ENCODE data around the gene S100A2.
A peak's percentile ranks its signal among the peaks of the same experiment; 100 is the strongest.

The S100A2 gene

DNA sequence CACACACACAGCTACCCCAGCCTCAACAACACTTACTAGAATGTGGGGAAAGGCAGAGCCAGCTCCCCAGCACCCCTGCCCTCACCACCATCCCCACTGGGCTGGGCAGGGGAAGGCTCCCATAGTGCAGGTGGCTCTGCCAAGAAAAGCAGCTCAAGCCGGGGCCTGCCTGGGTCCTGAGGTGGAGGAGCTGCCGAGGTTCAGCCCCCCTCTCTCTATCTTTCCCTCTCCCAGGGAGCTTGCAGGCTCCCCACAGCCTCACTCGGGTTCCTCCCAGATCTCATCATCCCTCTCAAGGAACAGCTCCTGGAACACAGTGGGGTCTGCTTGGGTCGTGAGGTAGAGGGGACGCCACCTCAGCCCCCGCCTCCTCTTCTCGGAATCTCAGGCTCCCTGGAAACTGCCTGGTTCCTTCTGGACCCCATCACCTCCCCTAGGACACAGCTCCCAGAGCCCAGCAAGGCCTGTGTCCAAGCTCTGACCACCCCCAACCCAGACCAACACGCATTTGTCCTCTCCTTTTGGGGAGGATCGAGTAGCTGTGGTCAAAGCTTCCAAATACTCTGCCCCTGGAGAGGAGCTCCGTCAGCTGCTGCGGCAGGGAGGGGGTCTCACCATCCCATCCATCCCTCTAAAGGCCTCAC lies 46.6 kb upstream of the S100A2 start:
- TF ChIP-seq, protein P1, sequence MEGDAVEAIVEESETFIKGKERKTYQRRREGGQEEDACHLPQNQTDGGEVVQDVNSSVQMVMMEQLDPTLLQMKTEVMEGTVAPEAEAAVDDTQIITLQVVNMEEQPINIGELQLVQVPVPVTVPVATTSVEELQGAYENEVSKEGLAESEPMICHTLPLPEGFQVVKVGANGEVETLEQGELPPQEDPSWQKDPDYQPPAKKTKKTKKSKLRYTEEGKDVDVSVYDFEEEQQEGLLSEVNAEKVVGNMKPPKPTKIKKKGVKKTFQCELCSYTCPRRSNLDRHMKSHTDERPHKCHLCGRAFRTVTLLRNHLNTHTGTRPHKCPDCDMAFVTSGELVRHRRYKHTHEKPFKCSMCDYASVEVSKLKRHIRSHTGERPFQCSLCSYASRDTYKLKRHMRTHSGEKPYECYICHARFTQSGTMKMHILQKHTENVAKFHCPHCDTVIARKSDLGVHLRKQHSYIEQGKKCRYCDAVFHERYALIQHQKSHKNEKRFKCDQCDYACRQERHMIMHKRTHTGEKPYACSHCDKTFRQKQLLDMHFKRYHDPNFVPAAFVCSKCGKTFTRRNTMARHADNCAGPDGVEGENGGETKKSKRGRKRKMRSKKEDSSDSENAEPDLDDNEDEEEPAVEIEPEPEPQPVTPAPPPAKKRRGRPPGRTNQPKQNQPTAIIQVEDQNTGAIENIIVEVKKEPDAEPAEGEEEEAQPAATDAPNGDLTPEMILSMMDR (IDR thresholded peaks at IDR 0.05; ENCODE audit: low read length, missing control alignments): no peak
- peak overlapping the region; percentile 90 for H3K4me3 ChIP-seq (replicated peaks; ENCODE audit: low read depth, low read length)
- no peak for DNase-seq (ENCODE audit: low read depth)

DNA sequence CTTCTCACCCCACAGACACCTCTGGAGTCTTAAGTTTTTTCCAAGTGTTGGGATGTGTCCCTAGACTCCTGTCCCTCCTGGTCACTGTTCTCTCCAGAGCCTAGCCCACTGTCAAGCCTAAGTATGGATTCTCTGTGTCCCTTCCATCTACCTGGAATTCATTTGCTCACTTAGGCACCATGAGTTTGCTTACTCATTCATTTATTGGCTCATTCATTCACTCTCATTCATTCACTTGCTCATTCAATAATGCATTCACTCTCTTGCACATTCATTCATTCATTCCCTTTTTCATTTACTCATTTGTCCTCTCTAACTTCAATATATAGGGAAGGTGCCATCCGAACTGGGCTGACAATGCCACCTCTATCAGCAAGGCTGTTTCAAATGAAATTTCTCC lies 45.7 kb upstream of the S100A2 start:
- H3K4me3 ChIP-seq (replicated peaks; ENCODE audit: low read depth, low read length): peak overlapping the region; percentile 90
- TF ChIP-seq, protein P1 (IDR thresholded peaks at IDR 0.05; ENCODE audit: low read length, missing control alignments): no peak
- DNase-seq (ENCODE audit: low read depth): no peak

DNA sequence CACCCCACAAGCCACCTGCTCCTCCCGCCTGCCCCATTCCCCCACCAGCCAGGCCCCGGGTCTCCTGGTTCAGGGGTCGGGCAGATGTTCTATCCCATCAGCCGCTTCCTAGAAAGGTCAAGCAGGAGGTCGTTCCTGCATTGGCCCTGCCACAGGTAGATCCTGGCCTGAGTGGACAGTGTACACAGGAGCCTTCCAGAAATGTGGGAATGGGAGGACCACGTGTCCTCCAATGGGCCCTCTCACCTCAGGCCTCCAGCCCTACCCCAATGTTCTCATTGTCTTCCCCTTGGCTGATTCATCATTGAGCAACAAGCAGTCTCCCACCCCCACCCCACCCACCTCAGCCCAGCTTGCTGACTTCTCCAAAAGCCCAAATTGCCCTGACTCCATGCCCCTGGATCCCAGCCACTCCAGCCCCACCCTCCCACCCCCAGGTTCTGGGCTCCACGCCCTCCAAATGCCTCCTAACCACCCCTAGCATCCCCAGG lies 45.2 kb upstream of the S100A2 start:
- TF ChIP-seq, protein P1 (IDR thresholded peaks at IDR 0.05; ENCODE audit: low read length, missing control alignments): no peak
- peak overlapping the region; percentile 90 for H3K4me3 ChIP-seq (replicated peaks; ENCODE audit: low read depth, low read length)
- DNase-seq (ENCODE audit: low read depth): peak; percentile 61

DNA sequence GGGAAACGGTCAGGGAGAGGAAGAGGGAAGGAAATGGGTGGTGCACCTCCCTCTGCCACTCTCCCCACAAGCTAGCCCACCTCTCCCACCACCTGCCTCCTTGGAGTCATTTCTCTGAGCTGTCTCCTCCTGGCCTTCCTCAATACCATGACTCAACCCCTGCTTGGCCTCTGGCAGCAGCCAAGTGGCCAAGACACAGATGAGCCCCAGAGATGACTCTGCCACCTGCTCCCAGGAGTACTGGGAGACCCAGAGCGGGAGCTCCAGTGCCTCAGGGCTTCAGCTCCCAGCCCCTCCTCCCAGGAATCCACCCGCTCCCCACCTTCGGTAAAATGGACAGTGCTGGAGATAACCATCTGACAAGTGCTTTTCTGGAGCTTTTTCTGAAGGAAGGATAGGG lies 44.7 kb upstream of the S100A2 start:
- TF ChIP-seq, protein P1 (IDR thresholded peaks at IDR 0.05; ENCODE audit: low read length, missing control alignments): no peak
- peak overlapping the region; percentile 90 for H3K4me3 ChIP-seq (replicated peaks; ENCODE audit: low read depth, low read length)
- DNase-seq (ENCODE audit: low read depth): no peak

DNA sequence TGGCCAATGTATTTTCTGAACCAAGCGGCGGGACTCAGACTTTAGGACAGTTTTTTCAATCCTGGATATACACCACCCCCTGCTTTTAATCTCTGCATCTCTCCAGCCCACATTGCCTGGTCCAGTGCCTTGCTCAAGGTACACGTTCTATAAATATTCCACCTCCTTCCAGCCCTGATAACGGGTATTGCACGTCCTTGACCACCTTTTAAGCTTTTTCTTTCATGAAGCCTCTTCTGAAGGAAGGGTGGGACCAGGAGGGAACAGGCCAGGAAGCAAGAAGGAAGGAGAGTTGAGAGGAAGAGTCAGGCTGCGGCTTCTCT lies 43.9 kb upstream of the S100A2 start:
- TF ChIP-seq, protein P1 (IDR thresholded peaks at IDR 0.05; ENCODE audit: low read length, missing control alignments): no peak
- DNase-seq (ENCODE audit: low read depth): no peak
- H3K4me3 ChIP-seq (replicated peaks; ENCODE audit: low read depth, low read length): peak overlapping the region; percentile 90

DNA sequence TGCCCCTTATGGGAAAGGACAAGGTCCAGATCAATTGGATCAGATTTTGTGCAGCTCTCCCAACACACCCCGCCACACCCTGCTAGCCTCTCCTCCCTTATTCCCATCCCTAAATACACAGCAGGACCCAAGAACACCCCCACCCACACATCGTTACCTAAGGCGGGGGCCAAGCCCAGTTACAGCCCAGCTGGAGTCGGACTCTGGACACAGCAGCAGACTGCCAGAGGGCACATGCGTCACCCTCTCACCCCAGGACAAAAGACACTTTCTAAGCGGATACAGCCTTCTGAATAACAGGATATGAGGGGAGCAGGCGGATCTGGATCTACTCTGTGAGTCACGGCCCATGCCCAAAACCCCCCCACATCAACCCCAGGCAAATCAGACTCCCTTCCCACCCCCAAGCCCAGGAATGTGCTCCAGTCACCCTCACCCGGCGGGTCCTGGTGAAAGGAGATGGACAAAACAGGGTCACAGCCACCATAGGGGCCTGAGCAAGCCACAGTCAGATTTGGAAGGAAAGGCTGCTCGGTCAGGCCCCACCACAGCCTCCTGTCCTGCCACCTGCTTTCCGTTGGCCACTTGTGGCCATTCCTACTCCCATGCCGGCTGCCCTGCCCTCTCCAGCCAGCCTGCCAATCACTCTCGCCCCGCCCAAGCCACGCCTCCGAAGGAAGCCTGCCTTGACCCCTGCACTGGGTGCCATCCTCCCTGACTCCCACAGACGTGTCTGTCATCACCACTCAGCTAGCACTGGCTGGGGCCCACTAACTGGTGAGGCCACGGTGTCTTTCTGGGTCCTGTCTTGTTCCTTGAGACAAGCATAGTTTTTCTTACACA lies 43.3 kb upstream of the S100A2 start:
- peak overlapping the region; percentile 90 for H3K4me3 ChIP-seq (replicated peaks; ENCODE audit: low read depth, low read length)
- peak; percentile 97 for DNase-seq (ENCODE audit: low read depth)
- TF ChIP-seq, protein P1 (IDR thresholded peaks at IDR 0.05; ENCODE audit: low read length, missing control alignments): no peak
